ENCODE data around the gene KCNJ8.

DNA sequence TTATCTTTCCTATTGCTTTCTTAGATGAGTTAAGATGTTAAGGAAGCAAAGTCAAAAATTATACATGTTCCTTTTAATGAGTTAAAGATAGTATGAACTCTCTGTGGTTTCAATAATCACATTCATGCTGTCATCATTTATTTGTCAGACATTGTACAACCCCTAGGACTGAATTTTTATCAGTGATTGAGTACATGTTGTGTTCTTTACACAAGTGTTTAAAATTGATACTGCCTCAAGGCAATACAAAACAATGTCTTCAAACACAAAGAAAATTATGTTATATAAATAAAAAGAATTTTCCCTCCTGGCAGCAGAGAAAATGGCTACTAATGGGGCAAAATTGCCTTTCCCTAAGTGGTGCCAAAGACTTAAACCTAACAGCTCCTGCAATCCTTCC lies 34.6 kb upstream of the KCNJ8 start:
- TF ChIP-seq, protein P1, sequence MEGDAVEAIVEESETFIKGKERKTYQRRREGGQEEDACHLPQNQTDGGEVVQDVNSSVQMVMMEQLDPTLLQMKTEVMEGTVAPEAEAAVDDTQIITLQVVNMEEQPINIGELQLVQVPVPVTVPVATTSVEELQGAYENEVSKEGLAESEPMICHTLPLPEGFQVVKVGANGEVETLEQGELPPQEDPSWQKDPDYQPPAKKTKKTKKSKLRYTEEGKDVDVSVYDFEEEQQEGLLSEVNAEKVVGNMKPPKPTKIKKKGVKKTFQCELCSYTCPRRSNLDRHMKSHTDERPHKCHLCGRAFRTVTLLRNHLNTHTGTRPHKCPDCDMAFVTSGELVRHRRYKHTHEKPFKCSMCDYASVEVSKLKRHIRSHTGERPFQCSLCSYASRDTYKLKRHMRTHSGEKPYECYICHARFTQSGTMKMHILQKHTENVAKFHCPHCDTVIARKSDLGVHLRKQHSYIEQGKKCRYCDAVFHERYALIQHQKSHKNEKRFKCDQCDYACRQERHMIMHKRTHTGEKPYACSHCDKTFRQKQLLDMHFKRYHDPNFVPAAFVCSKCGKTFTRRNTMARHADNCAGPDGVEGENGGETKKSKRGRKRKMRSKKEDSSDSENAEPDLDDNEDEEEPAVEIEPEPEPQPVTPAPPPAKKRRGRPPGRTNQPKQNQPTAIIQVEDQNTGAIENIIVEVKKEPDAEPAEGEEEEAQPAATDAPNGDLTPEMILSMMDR (IDR thresholded peaks at IDR 0.05) = no peak
- TF ChIP-seq POLR2A (IDR thresholded peaks at IDR 0.05) (no peak), EP300 (IDR thresholded peaks at IDR 0.05) (no peak)
